A549 (cell line): Measurements from ENCODE around the gene RFX1. TPM values are rescaled to one million over a fixed set of nuclear protein-coding genes. Genes with fewer than 3 reads are reported as not detected.
"Not testable (repeated sequence)": the region's sequence is repeated elsewhere in the genome, so short reads cannot be mapped to it uniquely, and the experiment has no call there.

Experiments
- ATAC-seq, 2 experiments: fragments of 200-7000 bp in 1 of 2; fragments of >200 bp in 1 of 2; cut with Nextera tagmentation in 1 of 2; cut with Tn5 transposase in 1 of 2; 3 replicates each; pipeline versions ENCODE4 v1.8.0 to v1.9.1; 2018 to 2020; ENCODE audit warnings: mild to moderate bottlenecking in 1 of 2, moderate library complexity in 1 of 2
- CTCF ChIA-PET: fragments of 300-600 bp; sonication (Branson Sonifier 250); formaldehyde crosslinking; extraction: SDS; loops from one replicate; lab custom pipeline; 2021; ENCODE audit warnings: antibody characterized with exemption, inconsistent platforms; lab: Yijun Ruan, JAX
- POLR2A ChIA-PET: fragments of 350-600 bp; formaldehyde crosslinking; extraction: SDS; loops from one replicate; lab custom pipeline; 2021; ENCODE audit warnings: antibody characterized with exemption, inconsistent platforms; lab: Yijun Ruan, JAX
- DNase-seq, 2 experiments: peaks; one replicate each; pipeline versions ENCODE4 v3.0.0 to v3.0.0-alpha.2; 2011 to 2016; ENCODE audit warnings: low read depth in 1 of 2, low spot score in 1 of 2
- FAIRE-seq: peaks from 2 replicates; lab custom pipeline; 2011; peaks lifted over from hg19 to GRCh38; lab: Jason Lieb, UNC
- H3K27ac ChIP-seq, 2 experiments: fragments of >200 bp; sonication (Bioruptor Twin); formaldehyde crosslinking; 3 replicates each; pipeline ENCODE4 v1.5.1; 2016 to 2017
- H3K4me1 ChIP-seq: fragments of >200 bp; sonication (Bioruptor Twin); formaldehyde crosslinking; 3 replicates; pipeline ENCODE4 v1.6.1; 2016
- H3K4me2 ChIP-seq: fragments of >200 bp; sonication (Bioruptor Twin); formaldehyde crosslinking; 3 replicates; pipeline ENCODE4 v1.6.1; 2016
- H3K4me3 ChIP-seq: fragments of >200 bp; sonication (Bioruptor Twin); formaldehyde crosslinking; 3 replicates; pipeline ENCODE4 v1.5.1; 2016
- H3K9me3 ChIP-seq: fragments of >200 bp; sonication (Bioruptor Twin); formaldehyde crosslinking; 3 replicates; pipeline ENCODE4 v1.6.1; 2016
- CEBPB ChIP-seq, 2 experiments: fragments of >200 bp in 1 of 2; sonication (Bioruptor Twin) in 1 of 2; formaldehyde crosslinking in 1 of 2; IDR thresholded peaks; 2 replicates each; pipeline ENCODE4 v1.6.1; 2012 to 2016
- FOSB ChIP-seq: fragments of 250-450 bp; sonication (Bioruptor Pico); IDR thresholded peaks from 2 replicates; pipeline ENCODE4 v1.5.0; 2020; ENCODE audit warnings: mild to moderate bottlenecking, moderate library complexity
- GATA3 ChIP-seq: IDR thresholded peaks from 2 replicates; pipeline ENCODE4 v1.6.1; 2012; ENCODE audit warnings: borderline replicate concordance
- HOXA7 ChIP-seq: fragments of 250-450 bp; sonication (Bioruptor Pico); IDR thresholded peaks from 2 replicates; pipeline ENCODE4 v1.5.0; 2020; ENCODE audit warnings: mild to moderate bottlenecking, moderate library complexity
- HOXB13 ChIP-seq: fragments of 250-450 bp; sonication (Bioruptor Pico); IDR thresholded peaks from 2 replicates; pipeline ENCODE4 v1.5.0; 2020; ENCODE audit warnings: low read depth, mild to moderate bottlenecking, moderate library complexity
- HOXB5 ChIP-seq: fragments of 250-450 bp; sonication (Bioruptor Pico); IDR thresholded peaks from 2 replicates; pipeline ENCODE4 v1.5.0; 2020; ENCODE audit warnings: mild to moderate bottlenecking, moderate library complexity
- JUNB ChIP-seq: fragments of >200 bp; sonication (Bioruptor Twin); formaldehyde crosslinking; IDR thresholded peaks from 2 replicates; pipeline ENCODE4 v1.6.1; 2016
- MAZ ChIP-seq: fragments of 150-350 bp; IDR thresholded peaks from 2 replicates; pipeline ENCODE4 v1.6.1; 2014; ENCODE audit warnings: antibody characterized with exemption, low read depth, low read length, borderline replicate concordance
- MYC ChIP-seq: IDR thresholded peaks from 2 replicates; pipeline ENCODE4 v1.6.1; 2012; ENCODE audit warnings: mild to moderate bottlenecking, inconsistent platforms, low read length, improper control_type of control experiment, borderline replicate concordance
- PHF8 ChIP-seq: fragments of 200-600 bp; sonication (generic); IDR thresholded peaks from 2 replicates; pipeline ENCODE4 v1.6.1; 2016; ENCODE audit warnings: low read depth, mild to moderate bottlenecking, antibody characterized with exemption, moderate library complexity, borderline replicate concordance
- POLR2A ChIP-seq: IDR thresholded peaks from 2 replicates; pipeline ENCODE4 v1.6.1; 2012; ENCODE audit warnings: mild to moderate bottlenecking, low read length
- RAD21 ChIP-seq, 2 experiments: fragments of >200 bp in 1 of 2; sonication (Bioruptor Twin) in 1 of 2; formaldehyde crosslinking in 1 of 2; IDR thresholded peaks in 1 of 2; conservative IDR thresholded peaks in 1 of 2; 2 replicates in 1 of 2; 3 replicates in 1 of 2; pipeline ENCODE4 v1.6.1; 2012 to 2018; ENCODE audit warnings: inconsistent platforms in 1 of 2
- RARB ChIP-seq: fragments of 250-450 bp; sonication (Bioruptor Pico); IDR thresholded peaks from 2 replicates; pipeline ENCODE4 v1.8.0; 2021; ENCODE audit warnings: mild to moderate bottlenecking, moderate library complexity
- RCOR1 ChIP-seq: fragments of 150-350 bp; IDR thresholded peaks from 2 replicates; pipeline ENCODE4 v1.6.1; 2014; ENCODE audit warnings: antibody characterized with exemption, low read length, low read depth
- ZNF302 ChIP-seq: fragments of 250-450 bp; sonication (Bioruptor Pico); IDR thresholded peaks from 2 replicates; pipeline ENCODE4 v1.9.0; 2021; ENCODE audit warnings: inconsistent platforms, mild to moderate bottlenecking, moderate library complexity
- WGBS: methylation state at CpG from one replicate; pipeline ENCODE4 v1.1.6; 2017; ENCODE audit errors: missing lambda C conversion rate; 5-methylcytosine and 5-hydroxymethylcytosine counted together
- polyA plus RNA-seq, 4 experiments: library from polyadenylated mRNA; depleted of rRNA in 3 of 4; stranded (reverse); fragments of >200 nt; fragmentation: RNase III in 1 of 4; extraction: RNeasy Plus Mini Kit Qiagen cat#74134 plus additional on column Dnase treatment in 1 of 4; gene quantifications; 2 replicates in 3 of 4; 3 replicates in 1 of 4; pipeline ENCODE4 v1.2.3, GENCODE V29; 2011 to 2017
- TF ChIP-seq, protein P1 (sequence below): fragments of >200 bp; sonication (Bioruptor Twin); formaldehyde crosslinking; IDR thresholded peaks from 3 replicates; pipeline ENCODE4 v1.5.1; 2016
- TF ChIP-seq, protein P2 (sequence below): fragments of 450-650 bp; IDR thresholded peaks from 2 replicates; pipeline ENCODE4 v1.6.1; 2014; ENCODE audit warnings: antibody characterized with exemption
- TF ChIP-seq, protein P3 (sequence below): fragments of >200 bp; sonication (Bioruptor Twin); formaldehyde crosslinking; IDR thresholded peaks from 3 replicates; pipeline ENCODE4 v1.6.1; 2016
- TF ChIP-seq, protein P4 (sequence below): fragments of >200 bp; sonication (Bioruptor Twin); formaldehyde crosslinking; IDR thresholded peaks from 2 replicates; pipeline ENCODE4 v1.6.1; 2016
- TF ChIP-seq, protein P5 (sequence below): fragments of 200-600 bp; sonication (generic); IDR thresholded peaks from 2 replicates; pipeline ENCODE4 v1.6.1; 2016; ENCODE audit warnings: antibody characterized with exemption, mild to moderate bottlenecking, moderate library complexity
- TF ChIP-seq, protein P6 (sequence below): IDR thresholded peaks from 2 replicates; pipeline ENCODE4 v1.6.1; 2012

RFX1 gene
- polyA plus RNA-seq, 2 of the 4 experiments (the other 2 are of a cell fraction), result 0.57 to 5.4 TPM

DNA sequence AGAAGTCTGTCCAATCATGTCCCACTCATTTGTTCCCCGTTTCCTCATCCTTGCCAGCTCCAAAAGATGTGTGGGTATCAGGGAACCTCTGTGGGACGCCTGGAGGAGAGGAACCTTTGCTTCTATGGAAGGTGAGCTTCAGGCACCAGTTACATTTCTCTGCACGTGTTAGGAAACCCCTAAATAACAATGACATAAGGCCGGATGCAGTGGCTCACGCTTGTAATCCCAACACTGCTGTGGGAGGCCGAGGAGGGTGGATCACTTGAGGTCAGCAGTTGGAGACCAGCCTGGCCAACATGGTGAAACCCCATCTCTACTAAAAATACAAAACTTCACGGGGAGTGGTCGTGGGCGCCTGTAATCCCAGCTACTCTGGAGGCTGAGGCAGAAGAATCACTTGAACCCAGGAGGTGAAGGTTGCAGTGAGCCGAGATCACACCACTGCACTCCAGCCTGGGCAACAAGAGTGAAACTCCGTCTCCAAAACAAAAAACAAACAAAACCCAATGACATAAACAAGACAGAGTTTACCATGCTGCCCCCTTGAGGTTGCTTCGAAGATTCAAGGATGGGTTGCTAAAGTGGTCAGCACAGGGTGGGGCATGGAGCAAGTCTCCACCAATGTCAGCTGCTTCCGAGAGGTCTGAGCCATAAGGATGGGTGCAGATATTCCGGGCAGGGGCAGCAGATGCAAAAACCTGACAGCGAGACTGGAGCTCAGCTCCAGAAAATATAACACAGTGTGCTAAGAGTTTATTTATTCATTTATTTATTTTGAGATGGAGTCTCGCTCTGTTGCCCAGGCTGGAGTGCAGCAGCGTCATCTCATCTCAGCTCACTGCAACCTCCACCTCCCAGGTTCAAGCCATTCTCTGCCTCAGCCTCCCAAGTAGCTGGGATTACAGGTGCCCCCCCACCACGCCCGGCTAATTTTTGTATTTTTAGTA, 36.8 kb upstream of the RFX1 start:
- FAIRE-seq, H3K4me1 ChIP-seq, H3K9me3 ChIP-seq, H3K27ac ChIP-seq, POLR2A ChIA-PET, H3K4me3 ChIP-seq: not testable (repeated sequence)
- DNase-seq (peak; percentile 69 to 82), ATAC-seq (peak; percentile 96 to 97)
- 0 out of 3 replicates have a peak overlapping the region, but pooled peaks have one; percentile 17 for H3K4me2 ChIP-seq
- CTCF ChIA-PET, result interaction anchor here (0.8 to 3.2 kb wide), 17 partner anchors 9 to 162 kb away, joined by 3 to 19 read pairs (median 4); partner anchors contain the start of gene IL27RA
- 54% methylated on average over 14 of the region's 19 CpGs for WGBS
- TF ChIP-seq, protein P1, sequence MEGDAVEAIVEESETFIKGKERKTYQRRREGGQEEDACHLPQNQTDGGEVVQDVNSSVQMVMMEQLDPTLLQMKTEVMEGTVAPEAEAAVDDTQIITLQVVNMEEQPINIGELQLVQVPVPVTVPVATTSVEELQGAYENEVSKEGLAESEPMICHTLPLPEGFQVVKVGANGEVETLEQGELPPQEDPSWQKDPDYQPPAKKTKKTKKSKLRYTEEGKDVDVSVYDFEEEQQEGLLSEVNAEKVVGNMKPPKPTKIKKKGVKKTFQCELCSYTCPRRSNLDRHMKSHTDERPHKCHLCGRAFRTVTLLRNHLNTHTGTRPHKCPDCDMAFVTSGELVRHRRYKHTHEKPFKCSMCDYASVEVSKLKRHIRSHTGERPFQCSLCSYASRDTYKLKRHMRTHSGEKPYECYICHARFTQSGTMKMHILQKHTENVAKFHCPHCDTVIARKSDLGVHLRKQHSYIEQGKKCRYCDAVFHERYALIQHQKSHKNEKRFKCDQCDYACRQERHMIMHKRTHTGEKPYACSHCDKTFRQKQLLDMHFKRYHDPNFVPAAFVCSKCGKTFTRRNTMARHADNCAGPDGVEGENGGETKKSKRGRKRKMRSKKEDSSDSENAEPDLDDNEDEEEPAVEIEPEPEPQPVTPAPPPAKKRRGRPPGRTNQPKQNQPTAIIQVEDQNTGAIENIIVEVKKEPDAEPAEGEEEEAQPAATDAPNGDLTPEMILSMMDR, result peak; percentile 46
- peak in 1 of 2 experiments; percentile 34; a peak in 2 of 5 replicates for TF ChIP-seq RAD21 (conservative IDR thresholded peaks at IDR 0.05 in 1 of 2, IDR thresholded peaks at IDR 0.05 in 1 of 2)

DNA sequence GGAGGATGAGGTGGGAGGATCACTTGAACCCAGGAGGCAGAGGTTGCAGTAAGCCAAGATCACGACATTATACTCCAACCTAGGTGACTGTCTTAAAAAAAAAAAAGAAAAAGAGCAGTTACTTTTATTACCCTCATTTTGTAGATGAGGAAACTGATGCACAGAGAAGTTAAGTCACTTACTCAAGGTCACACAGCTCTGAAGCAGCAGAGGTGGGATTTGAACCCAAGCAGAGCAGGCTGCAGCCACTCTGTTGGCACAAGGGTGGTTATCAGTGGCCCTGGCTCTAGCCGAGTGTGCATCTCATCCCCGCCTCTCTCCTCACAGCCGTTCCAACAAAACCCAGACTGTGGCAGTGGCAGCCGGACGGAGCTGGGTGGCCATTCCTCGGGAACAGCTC, 33.1 kb upstream of the RFX1 start:
- ChIA-PET CTCF (no interaction called here), POLR2A (no interaction called here)
- H3K9me3 ChIP-seq, result no peaks in the 10 kb centered on the region
- FAIRE-seq, result no peak
- H3K4me3 ChIP-seq, result no peak overlapping the region
- no peak for TF ChIP-seq MYC
- no peak for TF ChIP-seq HOXB13 (CRISPR knock-in tag)
- TF ChIP-seq, protein P2, sequence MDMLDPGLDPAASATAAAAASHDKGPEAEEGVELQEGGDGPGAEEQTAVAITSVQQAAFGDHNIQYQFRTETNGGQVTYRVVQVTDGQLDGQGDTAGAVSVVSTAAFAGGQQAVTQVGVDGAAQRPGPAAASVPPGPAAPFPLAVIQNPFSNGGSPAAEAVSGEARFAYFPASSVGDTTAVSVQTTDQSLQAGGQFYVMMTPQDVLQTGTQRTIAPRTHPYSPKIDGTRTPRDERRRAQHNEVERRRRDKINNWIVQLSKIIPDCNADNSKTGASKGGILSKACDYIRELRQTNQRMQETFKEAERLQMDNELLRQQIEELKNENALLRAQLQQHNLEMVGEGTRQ, result no peak
- TF ChIP-seq, protein P3, sequence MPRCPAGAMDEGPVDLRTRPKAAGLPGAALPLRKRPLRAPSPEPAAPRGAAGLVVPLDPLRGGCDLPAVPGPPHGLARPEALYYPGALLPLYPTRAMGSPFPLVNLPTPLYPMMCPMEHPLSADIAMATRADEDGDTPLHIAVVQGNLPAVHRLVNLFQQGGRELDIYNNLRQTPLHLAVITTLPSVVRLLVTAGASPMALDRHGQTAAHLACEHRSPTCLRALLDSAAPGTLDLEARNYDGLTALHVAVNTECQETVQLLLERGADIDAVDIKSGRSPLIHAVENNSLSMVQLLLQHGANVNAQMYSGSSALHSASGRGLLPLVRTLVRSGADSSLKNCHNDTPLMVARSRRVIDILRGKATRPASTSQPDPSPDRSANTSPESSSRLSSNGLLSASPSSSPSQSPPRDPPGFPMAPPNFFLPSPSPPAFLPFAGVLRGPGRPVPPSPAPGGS, result no peak
- no peak for TF ChIP-seq RCOR1
- TF ChIP-seq, protein P4, sequence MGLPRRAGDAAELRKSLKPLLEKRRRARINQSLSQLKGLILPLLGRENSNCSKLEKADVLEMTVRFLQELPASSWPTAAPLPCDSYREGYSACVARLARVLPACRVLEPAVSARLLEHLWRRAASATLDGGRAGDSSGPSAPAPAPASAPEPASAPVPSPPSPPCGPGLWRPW, result no peak
- no peak for TF ChIP-seq CEBPB (IDR thresholded peaks at IDR 0.05)
- no peak for TF ChIP-seq PHF8
- TF ChIP-seq HOXB5, result no peak
- TF ChIP-seq, protein P5, sequence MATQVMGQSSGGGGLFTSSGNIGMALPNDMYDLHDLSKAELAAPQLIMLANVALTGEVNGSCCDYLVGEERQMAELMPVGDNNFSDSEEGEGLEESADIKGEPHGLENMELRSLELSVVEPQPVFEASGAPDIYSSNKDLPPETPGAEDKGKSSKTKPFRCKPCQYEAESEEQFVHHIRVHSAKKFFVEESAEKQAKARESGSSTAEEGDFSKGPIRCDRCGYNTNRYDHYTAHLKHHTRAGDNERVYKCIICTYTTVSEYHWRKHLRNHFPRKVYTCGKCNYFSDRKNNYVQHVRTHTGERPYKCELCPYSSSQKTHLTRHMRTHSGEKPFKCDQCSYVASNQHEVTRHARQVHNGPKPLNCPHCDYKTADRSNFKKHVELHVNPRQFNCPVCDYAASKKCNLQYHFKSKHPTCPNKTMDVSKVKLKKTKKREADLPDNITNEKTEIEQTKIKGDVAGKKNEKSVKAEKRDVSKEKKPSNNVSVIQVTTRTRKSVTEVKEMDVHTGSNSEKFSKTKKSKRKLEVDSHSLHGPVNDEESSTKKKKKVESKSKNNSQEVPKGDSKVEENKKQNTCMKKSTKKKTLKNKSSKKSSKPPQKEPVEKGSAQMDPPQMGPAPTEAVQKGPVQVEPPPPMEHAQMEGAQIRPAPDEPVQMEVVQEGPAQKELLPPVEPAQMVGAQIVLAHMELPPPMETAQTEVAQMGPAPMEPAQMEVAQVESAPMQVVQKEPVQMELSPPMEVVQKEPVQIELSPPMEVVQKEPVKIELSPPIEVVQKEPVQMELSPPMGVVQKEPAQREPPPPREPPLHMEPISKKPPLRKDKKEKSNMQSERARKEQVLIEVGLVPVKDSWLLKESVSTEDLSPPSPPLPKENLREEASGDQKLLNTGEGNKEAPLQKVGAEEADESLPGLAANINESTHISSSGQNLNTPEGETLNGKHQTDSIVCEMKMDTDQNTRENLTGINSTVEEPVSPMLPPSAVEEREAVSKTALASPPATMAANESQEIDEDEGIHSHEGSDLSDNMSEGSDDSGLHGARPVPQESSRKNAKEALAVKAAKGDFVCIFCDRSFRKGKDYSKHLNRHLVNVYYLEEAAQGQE, result no peak
- TF ChIP-seq, protein P6, sequence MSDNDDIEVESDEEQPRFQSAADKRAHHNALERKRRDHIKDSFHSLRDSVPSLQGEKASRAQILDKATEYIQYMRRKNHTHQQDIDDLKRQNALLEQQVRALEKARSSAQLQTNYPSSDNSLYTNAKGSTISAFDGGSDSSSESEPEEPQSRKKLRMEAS, result no peak
- no peak for TF ChIP-seq GATA3
- TF ChIP-seq POLR2A, result no peak
- TF ChIP-seq FOSB (CRISPR knock-in tag), result no peak
- no peak for TF ChIP-seq ZNF302
- no peak for TF ChIP-seq MAZ
- no peak for TF ChIP-seq JUNB
- no peak for TF ChIP-seq RARB (CRISPR knock-in tag)
- no peak for TF ChIP-seq RAD21 (conservative IDR thresholded peaks at IDR 0.05 in 1 of 2, IDR thresholded peaks at IDR 0.05 in 1 of 2)
- TF ChIP-seq HOXA7, result no peak
- no peak for ATAC-seq
- no peaks in the 10 kb centered on the region for H3K4me1 ChIP-seq
- no peak for DNase-seq
- H3K4me2 ChIP-seq, result no peak overlapping the region
- H3K27ac ChIP-seq, result no peak overlapping the region
- WGBS, result 76% methylated on average over 7 of the region's 7 CpGs
